Activated CD4-positive, alpha-beta memory T cell treated with anti-CD3 and anti-CD28 coated beads, Interleukin-2, amount 10 ng/mL, durations not matched to agents 7 days and 5 days (primary cell): ENCODE results near the gene RNF220. TPM values are rescaled to one million over a fixed set of nuclear protein-coding genes. Genes with fewer than 3 reads are reported as not detected.

ENCODE experiments used
- CTCF ChIA-PET: fragments of 350-600 bp; sonication (Branson Sonifier 250); formaldehyde crosslinking; loops from one replicate; lab custom pipeline; 2021; ENCODE audit warnings: antibody characterized with exemption, inconsistent platforms; lab: Charles Lee
- POLR2A ChIA-PET: fragments of 350-600 bp; sonication (Branson Sonifier 250); formaldehyde crosslinking; loops from one replicate; lab custom pipeline; 2021; ENCODE audit warnings: antibody characterized with exemption; lab: Charles Lee
- DNase-seq: peaks from one replicate; pipeline ENCODE4 v3.0.0-alpha.2; 2020
- H3K27ac Mint-ChIP-seq: one replicate; pipeline ENCODE4 v1.8.0; 2021; ENCODE audit warnings: mild to moderate bottlenecking, mixed read lengths
- H3K27me3 Mint-ChIP-seq: one replicate; pipeline ENCODE4 v1.8.0; 2021; ENCODE audit warnings: mixed read lengths
- H3K36me3 Mint-ChIP-seq: one replicate; pipeline ENCODE4 v1.8.0; 2021; ENCODE audit warnings: low read depth, mixed read lengths
- H3K4me1 Mint-ChIP-seq: one replicate; pipeline ENCODE4 v1.8.0; 2021; ENCODE audit warnings: mixed read lengths
- H3K4me3 Mint-ChIP-seq: one replicate; pipeline ENCODE4 v1.8.0; 2021; ENCODE audit warnings: mild to moderate bottlenecking, mixed read lengths
- H3K9me3 Mint-ChIP-seq: one replicate; pipeline ENCODE4 v1.8.0; 2021; ENCODE audit warnings: mixed read lengths
- total RNA-seq, 2 experiments: library from RNA; stranded (reverse); gene quantifications; one replicate each; pipeline ENCODE4 v1.2.3, GENCODE V29; 2021

Gene RNF220
- total RNA-seq, 2 experiments from 2014 or later = 69.0 to 70.7 TPM

DNA sequence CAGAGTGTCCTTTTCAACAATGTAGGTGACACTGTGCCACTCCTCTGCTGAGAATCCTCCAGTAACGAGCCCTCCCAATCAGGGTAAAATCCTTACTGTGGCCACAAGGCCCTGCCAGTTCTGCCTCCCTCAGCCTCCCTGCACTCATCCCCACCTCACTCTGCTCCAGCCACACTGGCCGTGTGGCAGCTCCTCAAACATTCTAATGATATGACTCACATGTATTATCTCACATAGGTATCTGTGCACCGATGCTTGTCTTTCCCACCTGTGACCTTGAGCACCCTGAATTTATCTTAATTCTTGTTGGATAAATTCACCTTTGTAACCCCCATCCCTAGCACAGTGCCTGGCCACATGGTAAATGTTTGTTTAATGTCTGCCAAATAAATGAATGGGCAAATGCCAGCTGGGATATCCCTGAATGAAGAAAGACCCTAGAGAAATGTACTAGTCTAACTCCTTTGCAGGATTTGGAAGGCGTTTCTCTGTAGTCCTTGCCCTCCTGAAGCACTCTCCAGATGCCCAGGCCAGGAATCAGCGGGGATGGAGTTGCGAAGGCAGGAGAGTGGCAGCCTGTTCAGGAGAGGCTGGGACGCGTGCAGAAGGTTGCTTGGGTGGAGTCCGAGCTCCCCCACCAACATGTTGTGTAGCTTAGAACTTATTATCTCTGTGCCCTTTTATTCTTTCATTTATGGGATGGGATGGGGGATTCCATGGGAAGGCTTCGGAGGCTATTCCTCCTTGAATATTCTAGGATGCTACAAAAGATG is 163.3 kb downstream of the RNF220 start:
- POLR2A ChIA-PET = interaction anchor here (1.5 kb wide), 1 partner anchor 63 kb away, joined by 3 read pairs; no protein-coding TSS in a partner anchor
- no peaks in the 10 kb centered on the region for H3K9me3 Mint-ChIP-seq
- no peaks in the 10 kb centered on the region for H3K4me1 Mint-ChIP-seq
- no peaks in the 10 kb centered on the region for H3K36me3 Mint-ChIP-seq
- no peak overlapping the region for H3K27ac Mint-ChIP-seq
- DNase-seq = no peak
- no peak overlapping the region for H3K4me3 Mint-ChIP-seq
- peaks cover 28% of the 10 kb centered on the region for H3K27me3 Mint-ChIP-seq
- CTCF ChIA-PET = interaction anchor here (1.7 kb wide), 1 partner anchor 85 kb away, joined by 5 read pairs; no protein-coding TSS in a partner anchor

DNA sequence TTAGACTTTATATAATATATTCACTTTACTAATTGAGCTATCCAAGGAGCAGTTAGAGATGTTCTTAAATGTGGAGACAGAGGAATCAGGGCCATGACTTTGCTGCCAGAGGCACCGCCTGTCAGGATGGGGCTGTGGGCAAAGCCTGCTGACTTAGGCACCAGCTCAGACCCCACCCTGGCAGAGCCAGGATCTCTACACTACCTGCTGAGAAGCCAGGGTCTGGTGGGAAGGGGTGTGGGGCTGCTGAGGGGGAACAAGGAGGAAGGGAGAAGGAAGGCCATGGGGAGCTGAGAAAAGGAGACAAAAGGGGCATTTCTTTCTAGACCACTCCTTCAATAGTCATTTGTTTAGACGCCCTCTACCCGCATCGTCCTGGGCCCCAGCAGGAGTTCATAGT is 164.4 kb downstream of the RNF220 start:
- Mint-ChIP-seq H3K27ac (no peak overlapping the region), H3K27me3 (peaks cover 25% of the 10 kb centered on the region), H3K36me3 (no peaks in the 10 kb centered on the region), H3K9me3 (no peaks in the 10 kb centered on the region), H3K4me3 (no peak overlapping the region), H3K4me1 (no peaks in the 10 kb centered on the region)
- ChIA-PET CTCF (interaction anchor here (1.7 kb wide), 1 partner anchor 83 kb away, joined by 5 read pairs; no protein-coding TSS in a partner anchor), POLR2A (interaction anchor here (1.5 kb wide), 1 partner anchor 62 kb away, joined by 3 read pairs; no protein-coding TSS in a partner anchor)
- no peak for DNase-seq

DNA sequence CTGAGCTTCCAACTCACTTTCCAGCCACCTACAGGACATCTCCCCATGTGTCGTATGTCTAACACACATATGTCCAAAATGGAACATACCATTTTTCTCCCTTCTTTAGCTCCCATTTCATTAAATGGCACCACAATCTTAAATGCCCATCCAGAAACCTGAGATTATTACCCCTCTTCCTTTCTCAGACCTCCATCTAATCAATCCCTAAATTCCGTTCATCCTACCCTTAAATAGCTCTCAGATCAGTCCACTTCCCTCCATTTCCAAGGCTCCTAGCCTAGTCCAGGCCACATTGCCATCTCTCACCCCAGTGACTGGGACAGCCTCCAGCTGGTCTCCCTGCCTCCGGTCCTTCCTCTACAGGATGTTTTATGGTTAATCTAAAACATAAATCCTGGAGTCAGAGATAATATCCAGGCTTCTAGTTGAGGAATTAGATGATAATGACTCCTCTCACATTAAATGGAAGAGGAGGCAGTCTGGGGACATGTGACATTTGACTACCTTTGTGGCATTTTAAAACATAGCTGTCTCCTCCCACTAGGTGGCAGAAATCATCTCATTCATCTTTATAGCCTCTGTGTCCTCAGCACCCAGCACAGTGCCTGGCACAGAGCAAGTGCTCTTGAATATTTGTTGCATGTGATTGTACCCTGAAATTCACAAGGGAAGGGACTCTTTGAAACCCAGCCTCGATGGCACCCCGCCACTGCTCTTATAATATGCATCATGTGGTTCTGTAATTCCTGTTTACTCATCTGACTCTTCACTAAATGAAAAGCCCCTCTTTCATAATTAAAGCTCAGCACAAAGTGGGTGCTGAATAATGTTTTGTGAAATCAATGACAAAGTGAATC is 166.9 kb downstream of the RNF220 start:
- DNase-seq = no peak
- no peak overlapping the region for H3K27ac Mint-ChIP-seq
- no peaks in the 10 kb centered on the region for H3K4me1 Mint-ChIP-seq
- ChIA-PET CTCF (interaction anchor here (0.6 to 3.1 kb wide), 16 partner anchors 8 to 128 kb away, joined by 3 to 42 read pairs (median 4); no protein-coding TSS in a partner anchor), POLR2A (interaction anchor here (1.0 to 1.4 kb wide), 4 partner anchors 9 to 80 kb away, joined by 3 to 11 read pairs (median 4); no protein-coding TSS in a partner anchor)
- H3K4me3 Mint-ChIP-seq = no peak overlapping the region
- peaks cover 36% of the 10 kb centered on the region for H3K27me3 Mint-ChIP-seq
- H3K9me3 Mint-ChIP-seq = no peaks in the 10 kb centered on the region
- H3K36me3 Mint-ChIP-seq = no peaks in the 10 kb centered on the region

DNA sequence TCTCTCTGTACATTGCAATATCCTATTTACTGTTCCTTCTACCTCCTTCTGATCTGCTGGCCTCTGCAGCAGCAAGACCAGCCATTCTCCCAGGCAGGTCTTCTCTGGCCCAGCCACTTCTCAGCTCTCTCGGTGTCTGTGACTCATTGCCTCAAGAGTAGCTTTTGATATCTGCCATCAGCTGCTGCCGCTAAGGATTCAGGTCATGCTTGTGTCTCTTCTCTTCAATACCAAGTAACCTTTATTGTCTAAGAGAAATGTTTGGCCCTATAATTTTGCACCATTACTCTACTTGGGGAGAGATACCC is 167.5 kb downstream of the RNF220 start:
- Mint-ChIP-seq H3K4me1 (no peaks in the 10 kb centered on the region), H3K4me3 (no peak overlapping the region), H3K9me3 (no peaks in the 10 kb centered on the region), H3K27me3 (peaks cover 36% of the 10 kb centered on the region), H3K36me3 (no peaks in the 10 kb centered on the region), H3K27ac (no peak overlapping the region)
- POLR2A ChIA-PET = interaction anchor here (1.0 to 1.4 kb wide), 4 partner anchors 9 to 80 kb away, joined by 3 to 11 read pairs (median 4); no protein-coding TSS in a partner anchor
- CTCF ChIA-PET = interaction anchor here (0.6 to 3.1 kb wide), 15 partner anchors 8 to 80 kb away, joined by 3 to 42 read pairs (median 4); no protein-coding TSS in a partner anchor
- no peak for DNase-seq

DNA sequence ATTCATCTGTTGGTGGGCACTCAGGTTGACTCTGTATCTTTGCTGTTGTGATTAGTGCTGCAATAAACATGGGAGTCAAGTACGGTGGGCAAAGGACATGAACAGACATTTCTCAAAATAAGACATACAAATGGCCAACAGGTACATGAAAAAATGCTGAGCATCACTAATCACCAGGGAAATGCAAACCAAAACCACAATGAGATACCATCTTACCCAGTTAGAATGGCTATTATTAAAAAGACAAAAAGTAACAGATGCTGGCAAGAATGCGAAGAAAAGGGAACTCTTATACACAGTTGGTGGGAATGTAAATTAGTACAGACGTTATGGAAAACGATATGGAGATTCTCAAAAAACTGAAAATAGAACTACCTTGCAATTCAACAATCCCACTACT is 170.3 kb downstream of the RNF220 start:
- CTCF ChIA-PET = no interaction called here

DNA sequence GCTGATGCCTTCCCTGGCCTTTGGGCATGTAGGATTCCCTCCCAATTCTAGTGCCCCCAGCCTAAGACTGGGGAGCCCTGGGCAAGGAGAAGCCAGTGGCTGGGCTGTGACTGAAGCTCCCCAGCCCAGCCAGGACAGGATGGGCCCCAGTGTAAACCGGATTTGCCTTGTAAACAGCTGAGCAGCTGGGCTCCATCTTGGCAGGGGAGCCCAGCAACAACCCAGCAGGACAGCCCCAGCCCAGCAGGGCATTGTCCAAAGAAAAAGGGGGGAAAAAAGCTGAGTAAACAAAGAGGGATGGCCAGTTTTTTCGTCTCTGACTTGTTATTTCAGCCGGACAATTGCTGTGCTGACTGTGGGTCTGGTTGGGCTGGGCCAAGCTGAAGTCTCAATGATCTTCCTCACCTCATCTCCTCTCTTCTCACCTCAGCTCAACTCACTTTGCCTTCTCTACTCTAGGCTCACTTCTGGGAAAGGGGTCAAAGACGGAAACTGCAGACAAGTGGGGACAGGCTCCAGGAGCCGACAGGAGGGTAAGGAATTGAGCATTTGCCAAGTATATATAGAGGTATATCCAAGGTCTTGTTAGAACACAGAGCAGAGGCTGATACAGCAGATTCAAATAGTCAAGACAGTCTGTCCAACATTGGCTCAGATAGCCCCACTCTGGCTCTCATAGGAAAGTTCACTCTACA is 171.5 kb downstream of the RNF220 start:
- Mint-ChIP-seq H3K4me1 (no peaks in the 10 kb centered on the region), H3K27me3 (peaks cover 21% of the 10 kb centered on the region), H3K9me3 (no peaks in the 10 kb centered on the region), H3K36me3 (no peaks in the 10 kb centered on the region), H3K4me3 (no peak overlapping the region), H3K27ac (no peak overlapping the region)
- POLR2A ChIA-PET = no interaction called here
- DNase-seq = no peak
- CTCF ChIA-PET = no interaction called here

More for the DNA sequence above, 170.3 kb downstream of the RNF220 start:
- peaks cover 23% of the 10 kb centered on the region for H3K27me3 Mint-ChIP-seq
- no peak for DNase-seq
- no peaks in the 10 kb centered on the region for H3K9me3 Mint-ChIP-seq
- H3K4me1 Mint-ChIP-seq = no peaks in the 10 kb centered on the region
- H3K36me3 Mint-ChIP-seq = no peaks in the 10 kb centered on the region
- H3K4me3 Mint-ChIP-seq = no peak overlapping the region
- H3K27ac Mint-ChIP-seq = no peak overlapping the region
- POLR2A ChIA-PET = no interaction called here

DNA sequence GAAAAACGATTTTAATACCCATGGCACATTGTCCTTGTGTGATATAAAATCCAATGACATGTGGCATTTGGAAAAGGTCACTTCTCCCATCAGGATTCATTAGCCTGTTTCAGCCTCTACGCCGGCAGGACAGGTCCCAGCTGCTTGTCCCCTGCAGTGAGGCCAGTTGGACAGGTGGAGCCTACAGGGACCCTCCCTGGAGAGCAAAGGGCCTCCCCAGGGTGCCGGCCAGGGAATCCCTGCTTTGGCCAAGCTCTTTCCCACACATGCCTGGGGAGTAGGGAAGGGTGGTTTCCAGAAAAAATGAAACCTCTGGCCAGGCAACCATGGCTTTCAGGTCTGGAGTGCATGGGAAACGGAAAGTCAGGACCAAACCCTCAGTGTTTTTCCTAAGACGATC is 176.2 kb downstream of the RNF220 start:
- Mint-ChIP-seq H3K36me3 (no peaks in the 10 kb centered on the region), H3K4me3 (no peak overlapping the region), H3K27me3 (peaks cover 8% of the 10 kb centered on the region), H3K9me3 (no peaks in the 10 kb centered on the region), H3K4me1 (no peaks in the 10 kb centered on the region), H3K27ac (no peak overlapping the region)
- ChIA-PET CTCF (interaction anchor here (1.5 kb wide), 1 partner anchor 9 kb away, joined by 3 read pairs; no protein-coding TSS in a partner anchor), POLR2A (interaction anchor here (1.0 kb wide), 1 partner anchor 309 kb away, joined by 3 read pairs; no protein-coding TSS in a partner anchor)
- DNase-seq = no peak

DNA sequence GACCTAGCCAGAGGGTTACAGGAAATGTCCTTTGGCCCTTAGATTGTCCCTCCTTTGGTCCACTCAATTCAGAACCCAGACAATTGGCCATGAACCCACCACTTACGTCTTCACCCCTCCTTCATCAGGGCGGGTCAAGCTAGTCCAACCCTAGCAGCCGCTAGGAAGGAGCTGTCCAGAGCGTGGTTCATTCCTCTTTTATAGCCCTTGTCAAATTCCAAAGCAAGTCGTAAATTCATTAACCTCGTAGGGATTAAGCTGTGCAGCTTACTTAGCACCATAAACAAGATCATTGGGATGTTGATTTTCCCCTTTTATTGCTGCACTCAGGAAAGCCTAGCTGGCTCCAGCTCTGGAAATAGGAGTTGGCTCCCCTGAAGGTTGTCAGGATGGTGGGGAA is 179.1 kb downstream of the RNF220 start:
- Mint-ChIP-seq H3K4me1 (no peaks in the 10 kb centered on the region), H3K4me3 (no peak overlapping the region), H3K27me3 (peaks cover 9% of the 10 kb centered on the region), H3K9me3 (no peaks in the 10 kb centered on the region), H3K36me3 (no peaks in the 10 kb centered on the region), H3K27ac (no peak overlapping the region)
- no peak for DNase-seq
- CTCF ChIA-PET = interaction anchor here (1.0 to 3.3 kb wide), 3 partner anchors 9 to 12 kb away, joined by 3 to 10 read pairs (median 3); no protein-coding TSS in a partner anchor
- POLR2A ChIA-PET = interaction anchor here (1.3 kb wide), 1 partner anchor 47 kb away, joined by 3 read pairs; no protein-coding TSS in a partner anchor

DNA sequence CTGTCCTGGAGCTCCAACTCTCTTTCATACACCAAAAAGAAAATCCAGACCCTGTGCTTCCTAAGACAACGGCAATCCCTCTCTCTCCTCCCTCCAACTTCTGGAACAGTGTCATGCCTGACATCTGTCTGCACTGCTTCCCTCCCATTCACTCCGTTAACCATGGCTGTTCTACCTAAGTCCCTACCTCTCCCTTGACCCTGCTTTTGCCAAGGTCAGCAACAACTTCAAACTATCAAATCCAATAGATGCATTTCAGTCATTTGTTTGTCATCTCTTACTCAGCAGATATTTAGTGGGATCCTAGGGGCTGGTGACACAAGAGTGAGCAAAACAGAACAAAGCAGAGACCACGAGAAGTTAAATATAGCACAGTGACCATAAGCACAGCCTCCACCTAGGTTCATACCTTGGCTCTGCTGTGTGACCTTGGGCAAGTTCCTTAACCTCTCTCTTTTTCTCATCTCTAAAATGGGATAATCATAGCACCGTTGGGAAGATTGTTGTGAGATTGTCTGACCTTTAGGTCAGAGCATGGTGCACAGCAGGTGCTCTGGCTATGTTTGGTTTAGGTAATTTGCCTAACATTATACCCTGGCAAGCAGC is 180.4 kb downstream of the RNF220 start:
- H3K36me3 Mint-ChIP-seq = no peaks in the 10 kb centered on the region
- no peaks in the 10 kb centered on the region for H3K9me3 Mint-ChIP-seq
- no peak overlapping the region for H3K27ac Mint-ChIP-seq
- no peaks in the 10 kb centered on the region for H3K4me1 Mint-ChIP-seq
- DNase-seq = no peak
- peaks cover 9% of the 10 kb centered on the region for H3K27me3 Mint-ChIP-seq
- ChIA-PET CTCF (interaction anchor here (1.0 to 3.3 kb wide), 2 partner anchors 10 to 13 kb away, joined by 3 to 10 read pairs; no protein-coding TSS in a partner anchor), POLR2A (interaction anchor here (1.3 kb wide), 1 partner anchor 46 kb away, joined by 3 read pairs; no protein-coding TSS in a partner anchor)
- H3K4me3 Mint-ChIP-seq = no peak overlapping the region

DNA sequence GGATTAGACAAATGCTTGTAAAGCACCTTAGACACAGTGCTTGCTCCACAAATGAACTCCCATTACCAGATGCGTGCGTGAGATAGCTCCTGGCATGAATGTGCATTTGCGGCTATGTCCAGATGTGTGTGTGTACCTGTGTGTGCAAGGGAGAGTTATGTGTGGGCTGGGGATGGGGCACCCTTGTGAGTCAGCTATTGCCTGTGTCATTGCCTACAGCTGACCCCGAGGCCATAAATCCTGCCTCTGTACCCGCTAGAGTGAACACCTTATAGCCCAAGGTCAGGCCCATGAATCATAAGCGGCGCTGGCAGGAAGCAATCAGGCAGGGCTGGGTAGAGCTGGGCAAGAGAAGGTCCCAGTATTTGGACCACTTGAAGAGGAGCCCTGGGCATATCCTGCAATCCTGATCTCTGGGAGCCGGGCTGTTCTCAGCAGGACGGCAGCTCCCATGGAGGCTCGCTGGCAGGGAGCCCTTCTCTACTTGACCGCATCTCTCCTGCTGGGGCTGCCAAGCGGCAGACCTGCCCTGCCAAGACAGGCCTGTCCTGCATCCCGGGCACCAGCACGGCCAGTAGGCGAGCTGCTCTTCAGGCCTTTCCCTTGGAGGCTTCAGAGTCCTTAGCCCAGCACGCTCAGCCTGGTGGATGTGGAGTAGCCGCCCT is 182.9 kb downstream of the RNF220 start:
- H3K4me3 Mint-ChIP-seq = no peak overlapping the region
- ChIA-PET CTCF (no interaction called here), POLR2A (no interaction called here)
- H3K4me1 Mint-ChIP-seq = no peaks in the 10 kb centered on the region
- H3K36me3 Mint-ChIP-seq = no peaks in the 10 kb centered on the region
- H3K27me3 Mint-ChIP-seq = peaks cover 9% of the 10 kb centered on the region
- no peak for DNase-seq
- no peaks in the 10 kb centered on the region for H3K9me3 Mint-ChIP-seq
- H3K27ac Mint-ChIP-seq = no peak overlapping the region

DNA sequence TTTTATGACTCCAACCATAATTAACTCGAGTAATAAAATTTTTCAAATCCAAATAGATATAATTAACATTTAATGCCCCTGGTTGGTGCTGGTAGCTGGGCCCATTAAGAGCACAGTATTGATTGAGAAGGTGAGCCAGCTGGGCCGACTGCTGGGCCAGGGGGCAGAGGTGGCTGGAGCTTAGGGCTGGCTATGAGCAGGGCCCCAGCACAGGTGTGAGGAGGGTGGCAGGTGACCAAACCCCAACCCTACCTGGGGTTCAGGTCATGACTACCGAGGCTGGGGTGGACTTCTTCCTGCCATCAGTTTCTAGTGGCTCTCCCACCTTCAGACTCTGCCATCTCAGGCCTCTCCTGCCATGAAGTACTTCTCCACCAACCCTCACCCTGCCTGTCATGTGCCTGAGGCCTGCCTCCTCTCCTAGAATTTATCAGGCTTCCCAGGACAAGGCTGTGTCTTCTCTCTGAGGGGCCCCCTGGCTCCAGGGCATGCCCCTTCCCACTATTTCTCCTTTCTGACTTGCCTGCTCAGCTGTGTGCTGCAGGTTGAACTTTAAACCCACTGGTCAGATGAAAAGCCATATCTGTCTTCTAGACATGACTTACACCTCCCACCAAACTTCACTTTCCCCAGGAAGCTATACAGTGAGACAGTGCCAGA is 183.6 kb downstream of the RNF220 start:
- Mint-ChIP-seq H3K4me3 (no peak overlapping the region), H3K27me3 (peaks cover 7% of the 10 kb centered on the region), H3K36me3 (no peaks in the 10 kb centered on the region), H3K9me3 (no peaks in the 10 kb centered on the region), H3K4me1 (no peaks in the 10 kb centered on the region), H3K27ac (no peak overlapping the region)
- CTCF ChIA-PET = no interaction called here
- POLR2A ChIA-PET = no interaction called here
- no peak for DNase-seq
